ENCODE measurements around the gene TRAF7.
"Not testable (repeated sequence)": the region's sequence is repeated elsewhere in the genome, so short reads cannot be mapped to it uniquely, and the experiment has no call there.

Gene TRAF7

GRCh38 chr16:2155091-2155950, at the start of gene TRAF7:
Gene TRAF7 (plus strand): TSS chr16:2155782. CDS start chr16:2163921, 8,139 bp downstream.
- peak within 1 kb of the TSS; percentile 99 for H3K4me3 Mint-ChIP-seq
- intact Hi-C loops (cut with micrococcal nuclease): loop anchor here (1.0 to 2.0 kb wide), 2 partner anchors 50 to 59 kb away; partner anchors contain the start of genes MLST8 and PGP
- H3K27me3 Mint-ChIP-seq: peaks cover 19% of the 10 kb centered on the region
- H3K4me1 Mint-ChIP-seq (ENCODE audit: low read depth): peaks cover 76% of the 10 kb centered on the region
- no peaks in the 10 kb centered on the region for H3K9me3 Mint-ChIP-seq
- H3K36me3 Mint-ChIP-seq (ENCODE audit: low read depth): peaks cover 77% of the 10 kb centered on the region
- H3K27ac Mint-ChIP-seq: peak within 1 kb of the TSS; percentile 95

- intact Hi-C loops (cut with micrococcal nuclease); H3K27me3 Mint-ChIP-seq; H3K9me3 Mint-ChIP-seq; H3K4me1 Mint-ChIP-seq (ENCODE audit: low read depth); H3K4me3 Mint-ChIP-seq; H3K27ac Mint-ChIP-seq: not testable (repeated sequence)
- H3K36me3 Mint-ChIP-seq (ENCODE audit: low read depth): peaks cover 94% of the 10 kb centered on the region
Observed at GRCh38 chr16:2106211-2106610, 49.4 kb upstream of the TRAF7 start.

- H3K4me1 Mint-ChIP-seq (ENCODE audit: low read depth); intact Hi-C loops (cut with micrococcal nuclease); H3K27me3 Mint-ChIP-seq; H3K4me3 Mint-ChIP-seq; H3K9me3 Mint-ChIP-seq; H3K27ac Mint-ChIP-seq: not testable (repeated sequence)
- peaks cover 96% of the 10 kb centered on the region for H3K36me3 Mint-ChIP-seq (ENCODE audit: low read depth)
Observed at GRCh38 chr16:2107121-2107790, 48.3 kb upstream of the TRAF7 start.

- H3K4me1 Mint-ChIP-seq (ENCODE audit: low read depth); H3K9me3 Mint-ChIP-seq; intact Hi-C loops (cut with micrococcal nuclease); H3K4me3 Mint-ChIP-seq; H3K27me3 Mint-ChIP-seq; H3K27ac Mint-ChIP-seq: not testable (repeated sequence)
- H3K36me3 Mint-ChIP-seq (ENCODE audit: low read depth): peaks cover 96% of the 10 kb centered on the region
Observed at GRCh38 chr16:2107791-2108125, 47.8 kb upstream of the TRAF7 start.

- intact Hi-C loops (cut with micrococcal nuclease); H3K27ac Mint-ChIP-seq; H3K27me3 Mint-ChIP-seq; H3K4me1 Mint-ChIP-seq (ENCODE audit: low read depth); H3K4me3 Mint-ChIP-seq; H3K9me3 Mint-ChIP-seq: not testable (repeated sequence)
- H3K36me3 Mint-ChIP-seq (ENCODE audit: low read depth): peaks cover 96% of the 10 kb centered on the region
Observed at GRCh38 chr16:2108446-2109270, 46.9 kb upstream of the TRAF7 start.

- H3K9me3 Mint-ChIP-seq; H3K4me3 Mint-ChIP-seq; intact Hi-C loops (cut with micrococcal nuclease); H3K27ac Mint-ChIP-seq; H3K27me3 Mint-ChIP-seq; H3K4me1 Mint-ChIP-seq (ENCODE audit: low read depth): not testable (repeated sequence)
- peaks cover 96% of the 10 kb centered on the region for H3K36me3 Mint-ChIP-seq (ENCODE audit: low read depth)
Observed at GRCh38 chr16:2109271-2109580, 46.4 kb upstream of the TRAF7 start.

GRCh38 chr16:2109872-2110271, 45.7 kb upstream of the TRAF7 start:
- H3K9me3 Mint-ChIP-seq; H3K27ac Mint-ChIP-seq; H3K4me1 Mint-ChIP-seq (ENCODE audit: low read depth); H3K4me3 Mint-ChIP-seq; H3K27me3 Mint-ChIP-seq; intact Hi-C loops (cut with micrococcal nuclease): not testable (repeated sequence)
- H3K36me3 Mint-ChIP-seq (ENCODE audit: low read depth): peaks cover 96% of the 10 kb centered on the region

- H3K4me3 Mint-ChIP-seq; H3K4me1 Mint-ChIP-seq (ENCODE audit: low read depth); H3K9me3 Mint-ChIP-seq; H3K27ac Mint-ChIP-seq; H3K27me3 Mint-ChIP-seq; intact Hi-C loops (cut with micrococcal nuclease): not testable (repeated sequence)
- peaks cover 96% of the 10 kb centered on the region for H3K36me3 Mint-ChIP-seq (ENCODE audit: low read depth)
Observed at GRCh38 chr16:2110332-2111008, 45.1 kb upstream of the TRAF7 start.

- H3K27me3 Mint-ChIP-seq; H3K9me3 Mint-ChIP-seq; H3K27ac Mint-ChIP-seq; intact Hi-C loops (cut with micrococcal nuclease); H3K4me3 Mint-ChIP-seq; H3K4me1 Mint-ChIP-seq (ENCODE audit: low read depth): not testable (repeated sequence)
- H3K36me3 Mint-ChIP-seq (ENCODE audit: low read depth): peaks cover 96% of the 10 kb centered on the region
Observed at GRCh38 chr16:2111009-2111353, 44.6 kb upstream of the TRAF7 start.

GRCh38 chr16:2111412-2112335, 43.9 kb upstream of the TRAF7 start:
- H3K4me1 Mint-ChIP-seq (ENCODE audit: low read depth); intact Hi-C loops (cut with micrococcal nuclease): not testable (repeated sequence)

GRCh38 chr16:2112539-2113106, 43.0 kb upstream of the TRAF7 start:
- H3K27ac Mint-ChIP-seq; H3K4me3 Mint-ChIP-seq; intact Hi-C loops (cut with micrococcal nuclease); H3K27me3 Mint-ChIP-seq; H3K4me1 Mint-ChIP-seq (ENCODE audit: low read depth); H3K9me3 Mint-ChIP-seq: not testable (repeated sequence)
- H3K36me3 Mint-ChIP-seq (ENCODE audit: low read depth): peaks cover 95% of the 10 kb centered on the region

More at GRCh38 chr16:2111412-2112335, 43.9 kb upstream of the TRAF7 start:
- peaks cover 98% of the 10 kb centered on the region for H3K36me3 Mint-ChIP-seq (ENCODE audit: low read depth)
- H3K27ac Mint-ChIP-seq, H3K9me3 Mint-ChIP-seq, H3K27me3 Mint-ChIP-seq, H3K4me3 Mint-ChIP-seq: not testable (repeated sequence)

GRCh38 chr16:2114225-2114624, 41.4 kb upstream of the TRAF7 start:
- H3K27me3 Mint-ChIP-seq; intact Hi-C loops (cut with micrococcal nuclease); H3K4me3 Mint-ChIP-seq; H3K27ac Mint-ChIP-seq; H3K4me1 Mint-ChIP-seq (ENCODE audit: low read depth); H3K9me3 Mint-ChIP-seq: not testable (repeated sequence)
- H3K36me3 Mint-ChIP-seq (ENCODE audit: low read depth): peaks cover 79% of the 10 kb centered on the region
